SJCRH30 (cell line): ENCODE data around the gene OR6C3. TPM values are rescaled to one million over a fixed set of nuclear protein-coding genes. Genes with fewer than 3 reads are reported as not detected.
"Not testable (repeated sequence)": the region's sequence is repeated elsewhere in the genome, so short reads cannot be mapped to it uniquely, and the experiment has no call there.

Experiments
- DNase-seq, 2 experiments: peaks; one replicate each; pipeline ENCODE4 v3.0.0-alpha.2; 2015 to 2020
- H3K27ac ChIP-seq: fragments of 250-450 bp; sonication (Bioruptor Pico); 2 replicates; pipeline ENCODE4 v1.5.1; 2020; ENCODE audit warnings: mild to moderate bottlenecking, moderate library complexity
- H3K27me3 ChIP-seq: fragments of 250-450 bp; sonication (Bioruptor Pico); 2 replicates; pipeline ENCODE4 v1.5.1; 2020; ENCODE audit warnings: mild to moderate bottlenecking, moderate library complexity
- H3K36me3 ChIP-seq: fragments of 250-450 bp; sonication (Bioruptor Pico); 2 replicates; pipeline ENCODE4 v1.5.1; 2020; ENCODE audit warnings: mild to moderate bottlenecking, moderate library complexity
- H3K4me1 ChIP-seq: fragments of 250-450 bp; sonication (Bioruptor Pico); 2 replicates; pipeline ENCODE4 v1.5.1; 2020; ENCODE audit warnings: mild to moderate bottlenecking, moderate library complexity
- H3K4me3 ChIP-seq: fragments of 250-450 bp; sonication (Bioruptor Pico); 2 replicates; pipeline ENCODE4 v1.5.1; 2020; ENCODE audit warnings: mild to moderate bottlenecking, moderate library complexity
- H3K9me3 ChIP-seq: fragments of 250-450 bp; sonication (Bioruptor Pico); replicated peaks from 2 replicates; pipeline ENCODE4 v1.5.1; 2020; ENCODE audit warnings: mild to moderate bottlenecking, moderate library complexity
- total RNA-seq: library from RNA; depleted of rRNA; stranded (reverse); fragments of >200 nt; shearing (Covaris generic); gene quantifications from 2 replicates; pipeline ENCODE4 v1.2.3, GENCODE V29; 2014; rRNA removed

Gene OR6C3
- total RNA-seq = not detected in 2 replicates

GRCh38 chr12:55330446-55330845 lies at the start of gene OR6C3:
Gene OR6C3, plus strand, starts transcription at chr12:55330746. Its CDS starts 955 bp downstream, at chr12:55331701.
- Histone ChIP-seq H3K4me3 (no peak within 1 kb of the TSS), H3K27ac (no peak within 1 kb of the TSS), H3K27me3 (no peaks in the 10 kb centered on the region), H3K4me1 (no peaks in the 10 kb centered on the region), H3K36me3 (no peaks in the 10 kb centered on the region), H3K9me3 (no peaks in the 10 kb centered on the region)
- no peak for DNase-seq

GRCh38 chr12:55280991-55281390 lies 49.6 kb upstream of the OR6C3 start:
- no peaks in the 10 kb centered on the region for H3K27me3 ChIP-seq
- no peak overlapping the region for H3K27ac ChIP-seq
- no peak overlapping the region for H3K4me3 ChIP-seq
- H3K4me1 ChIP-seq = no peaks in the 10 kb centered on the region
- no peaks in the 10 kb centered on the region; the same call in 1 of the 2 replicates for H3K9me3 ChIP-seq
- no peaks in the 10 kb centered on the region for H3K36me3 ChIP-seq
- DNase-seq = no peak

- Histone ChIP-seq H3K4me1 (no peaks in the 10 kb centered on the region), H3K27ac (no peak overlapping the region), H3K36me3 (no peaks in the 10 kb centered on the region), H3K9me3 (no peaks in the 10 kb centered on the region), H3K27me3 (no peaks in the 10 kb centered on the region), H3K4me3 (no peak overlapping the region)
- no peak for DNase-seq
Measured at GRCh38 chr12:55289999-55290398, 40.5 kb upstream of the OR6C3 start.

- no peaks in the 10 kb centered on the region for H3K9me3 ChIP-seq
- H3K4me1 ChIP-seq = no peaks in the 10 kb centered on the region
- H3K27me3 ChIP-seq = no peaks in the 10 kb centered on the region
- DNase-seq = no peak
- H3K36me3 ChIP-seq = no peaks in the 10 kb centered on the region
- H3K27ac ChIP-seq = no peak within 1 kb of the TSS
- no peak within 1 kb of the TSS for H3K4me3 ChIP-seq
Measured at GRCh38 chr12:55296469-55296868, 34.1 kb upstream of the OR6C3 start, which contains the start of gene OR6C6. Gene OR6C6, minus strand, starts transcription at chr12:55296569. Its CDS starts 1,337 bp downstream, at chr12:55295232.

GRCh38 chr12:55314043-55314442 lies 16.5 kb upstream of the OR6C3 start, which contains the start of gene OR6C1:
Gene OR6C1, plus strand, starts transcription at chr12:55314343. Its CDS starts 6,257 bp downstream, at chr12:55320600.
- no peak for DNase-seq

GRCh38 chr12:55320201-55320600 lies 10.3 kb upstream of the OR6C3 start:
- Histone ChIP-seq H3K36me3 (no peaks in the 10 kb centered on the region), H3K27me3 (no peaks in the 10 kb centered on the region), H3K27ac (no peak overlapping the region), H3K9me3 (no peaks in the 10 kb centered on the region), H3K4me3 (no peak overlapping the region), H3K4me1 (no peaks in the 10 kb centered on the region)
- no peak for DNase-seq

More at GRCh38 chr12:55314043-55314442, 16.5 kb upstream of the OR6C3 start, which contains the start of gene OR6C1:
- Histone ChIP-seq H3K36me3 (no peaks in the 10 kb centered on the region), H3K4me3 (no peak within 1 kb of the TSS), H3K4me1 (no peaks in the 10 kb centered on the region), H3K27ac (no peak within 1 kb of the TSS), H3K27me3 (no peaks in the 10 kb centered on the region), H3K9me3 (no peaks in the 10 kb centered on the region)

GRCh38 chr12:55325801-55326200 lies 4.7 kb upstream of the OR6C3 start:
- H3K4me1 ChIP-seq, H3K36me3 ChIP-seq, DNase-seq, H3K9me3 ChIP-seq, H3K27me3 ChIP-seq, H3K27ac ChIP-seq, H3K4me3 ChIP-seq: not testable (repeated sequence)

GRCh38 chr12:55336002-55336401 lies 5.5 kb downstream of the OR6C3 start:
- Histone ChIP-seq H3K4me3 (no peak overlapping the region), H3K27me3 (no peaks in the 10 kb centered on the region), H3K4me1 (no peaks in the 10 kb centered on the region)

GRCh38 chr12:55355338-55355737 lies 24.8 kb downstream of the OR6C3 start:
- not testable (repeated sequence) for H3K27ac ChIP-seq, H3K4me3 ChIP-seq, H3K4me1 ChIP-seq, H3K27me3 ChIP-seq, H3K9me3 ChIP-seq, H3K36me3 ChIP-seq, DNase-seq

More at GRCh38 chr12:55336002-55336401, 5.5 kb downstream of the OR6C3 start:
- Histone ChIP-seq H3K9me3 (no peaks in the 10 kb centered on the region), H3K36me3 (no peaks in the 10 kb centered on the region), H3K27ac (no peak overlapping the region)
- no peak for DNase-seq

GRCh38 chr12:55362675-55363074 lies 32.1 kb downstream of the OR6C3 start, which contains the start of gene OR6C75:
Gene OR6C75, plus strand, starts transcription at chr12:55362975. Its CDS starts 2,136 bp downstream, at chr12:55365111.
- Histone ChIP-seq H3K9me3 (no peaks in the 10 kb centered on the region), H3K4me1 (no peaks in the 10 kb centered on the region), H3K27me3 (no peaks in the 10 kb centered on the region), H3K27ac (no peak within 1 kb of the TSS), H3K36me3 (no peaks in the 10 kb centered on the region), H3K4me3 (no peak within 1 kb of the TSS)
- no peak for DNase-seq

GRCh38 chr12:55365086-55365485 lies 34.5 kb downstream of the OR6C3 start:
- no peak for DNase-seq
- Histone ChIP-seq H3K4me3 (no peak overlapping the region), H3K4me1 (no peaks in the 10 kb centered on the region), H3K27ac (no peak overlapping the region), H3K36me3 (no peaks in the 10 kb centered on the region), H3K27me3 (no peaks in the 10 kb centered on the region), H3K9me3 (no peaks in the 10 kb centered on the region)

- Histone ChIP-seq H3K27me3 (no peaks in the 10 kb centered on the region), H3K27ac (no peak overlapping the region), H3K4me3 (no peak overlapping the region), H3K36me3 (no peaks in the 10 kb centered on the region), H3K4me1 (no peaks in the 10 kb centered on the region), H3K9me3 (no peaks in the 10 kb centered on the region)
- DNase-seq = no peak
Measured at GRCh38 chr12:55372521-55372920, 42.0 kb downstream of the OR6C3 start.

Other genes with a start within 250 kb of the OR6C3 start
- not detected in 2 replicates for gene OR9K2, start 204.3 kb upstream of the OR6C3 start, total RNA-seq
- gene OR10A7, start 109.7 kb upstream of the OR6C3 start, total RNA-seq = not detected in 2 replicates
- not detected in 2 replicates for gene OR6C74, start 86.1 kb upstream of the OR6C3 start, total RNA-seq
- not detected in 2 replicates for gene OR6C6, start 34.2 kb upstream of the OR6C3 start, total RNA-seq
- gene OR6C1, start 16.4 kb upstream of the OR6C3 start, total RNA-seq = not detected in 2 replicates
- not detected in 2 replicates for gene OR6C75, start 32.2 kb downstream of the OR6C3 start, total RNA-seq
- gene OR6C65, start 69.8 kb downstream of the OR6C3 start, total RNA-seq = not detected in 2 replicates
- gene OR6C76, start 95.5 kb downstream of the OR6C3 start, total RNA-seq = not detected in 2 replicates
- gene OR6C2, start 113.3 kb downstream of the OR6C3 start, total RNA-seq = not detected in 2 replicates
- not detected in 2 replicates for gene OR6C70, start 139.4 kb downstream of the OR6C3 start, total RNA-seq
- not detected in 2 replicates for gene OR6C68, start 161.6 kb downstream of the OR6C3 start, total RNA-seq
- not detected in 2 replicates for gene OR6C4, start 218.9 kb downstream of the OR6C3 start, total RNA-seq
- gene OR2AP1, start 241.7 kb downstream of the OR6C3 start, total RNA-seq = not detected in 2 replicates